ENCODE measurements around the gene DAB1.

Gene DAB1

GRCh38 chr1:56967900-56968832 lies 455.7 kb downstream of the DAB1 start:
- DNase-seq, result no peak

- DNase-seq, result no peak
These were observed 456.5 kb downstream of the DAB1 start for GRCh38 chr1:56967355-56967754.

GRCh38 chr1:56966698-56966999 lies 457.2 kb downstream of the DAB1 start:
- no peak for DNase-seq

- no peak for DNase-seq
These were observed 457.8 kb downstream of the DAB1 start, which contains the start of gene C8B for GRCh38 chr1:56965916-56966697. Gene C8B, minus strand, starts transcription at chr1:56966015. Its CDS starts 67 bp downstream, at chr1:56965948.

DNA sequence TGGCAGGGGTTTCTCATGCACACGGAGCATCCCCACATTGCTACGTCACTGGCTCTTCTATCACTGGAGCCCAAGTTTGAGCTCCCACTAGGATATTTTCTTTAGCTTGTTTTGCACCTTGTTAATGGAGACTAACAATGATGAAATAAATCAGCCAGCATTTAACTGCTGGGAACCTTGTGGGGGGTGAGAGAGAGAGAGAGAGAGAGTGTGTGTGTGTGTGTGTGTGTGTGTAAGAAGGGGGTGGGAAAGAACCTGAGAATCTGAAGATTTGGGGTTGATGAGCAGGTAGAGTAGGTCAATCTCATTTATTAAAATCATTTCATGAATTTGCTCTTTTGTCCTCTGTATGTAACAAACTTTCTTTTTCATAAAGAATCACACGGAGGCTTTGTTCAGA lies 458.7 kb downstream of the DAB1 start:
- DNase-seq, result no peak

GRCh38 chr1:56964349-56965017 lies 459.4 kb downstream of the DAB1 start:
- DNase-seq, result no peak

DNA sequence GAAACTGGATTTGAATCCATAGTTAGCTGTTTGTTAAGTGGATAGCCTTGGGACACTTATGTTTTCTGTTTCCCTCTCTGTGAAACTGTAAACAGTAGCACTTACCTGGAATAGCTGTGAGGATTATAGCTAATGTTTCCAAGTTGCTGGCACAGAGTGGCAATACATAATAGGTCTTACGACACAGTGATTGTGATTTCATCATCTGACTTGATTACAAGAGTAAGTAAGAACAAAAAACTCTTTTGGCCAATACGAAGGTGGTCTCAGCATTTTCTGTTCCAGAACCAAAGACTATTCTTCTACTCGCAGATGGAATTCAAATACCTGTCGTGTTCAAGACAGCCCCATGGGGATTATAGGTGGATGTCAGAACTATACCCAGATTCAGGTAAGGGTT lies 460.2 kb downstream of the DAB1 start:
- DNase-seq, result no peak

GRCh38 chr1:56961426-56961825 lies 462.4 kb downstream of the DAB1 start:
- DNase-seq, result no peak

DNA sequence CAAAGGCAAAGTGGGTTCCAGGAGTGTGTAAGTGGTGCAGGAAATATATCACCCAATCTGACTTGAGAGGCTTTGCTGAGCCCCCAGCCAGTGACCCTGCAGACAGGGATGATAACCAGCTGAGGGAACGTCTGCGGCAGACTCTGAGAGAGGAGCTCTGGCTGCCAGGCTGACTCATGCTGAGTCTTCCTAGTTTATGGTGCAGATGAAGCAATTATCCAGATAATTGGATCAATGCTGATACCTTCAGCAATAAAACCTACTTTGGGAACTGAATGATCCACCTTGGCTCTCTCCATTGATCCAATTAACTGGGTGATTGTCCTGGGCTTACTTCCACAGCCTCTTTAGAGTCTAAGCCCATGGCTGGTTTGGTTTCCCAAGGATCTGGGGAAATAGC lies 465.3 kb downstream of the DAB1 start:
- no peak for DNase-seq

- DNase-seq, result no peak
These were observed 465.9 kb downstream of the DAB1 start for GRCh38 chr1:56957931-56958330.

DNA sequence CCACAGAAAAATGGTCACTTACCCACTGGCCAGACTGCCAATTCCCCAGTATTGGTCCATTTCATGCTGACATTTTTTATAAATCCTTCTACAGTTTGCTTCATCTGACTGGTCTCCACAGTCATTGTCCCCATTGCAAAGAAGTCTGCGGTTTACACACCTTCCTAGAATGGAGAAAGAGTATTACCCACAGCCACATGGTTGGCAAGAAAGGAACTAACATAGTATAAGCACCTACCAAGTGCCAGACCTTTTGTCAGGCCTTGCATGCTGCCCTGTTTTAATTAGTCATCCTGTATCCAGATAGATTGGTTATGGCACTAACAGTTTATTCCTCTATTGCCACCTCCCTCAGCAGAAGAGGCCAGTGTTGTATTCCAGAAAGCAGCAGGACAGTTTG lies 469.2 kb downstream of the DAB1 start:
- DNase-seq, result no peak

- DNase-seq, result no peak
These were observed 470.5 kb downstream of the DAB1 start for GRCh38 chr1:56953386-56953785.

GRCh38 chr1:56952501-56952900 lies 471.4 kb downstream of the DAB1 start:
- no peak for DNase-seq

- no peak for DNase-seq
These were observed 475.3 kb downstream of the DAB1 start for GRCh38 chr1:56948403-56949023.

All from NCI-H1048 (cell line).